T-cell (primary cell): ENCODE measurements around the gene PTGS2. TPM values are rescaled to one million over a fixed set of nuclear protein-coding genes. Genes with fewer than 3 reads are reported as not detected.

Experiments
- ATAC-seq, 4 experiments: fragments of 200-7000 bp in 3 of 4; fragments of 150-1000 bp in 1 of 4; cut with Tn5 transposase; replicated peaks in 1 of 4; 1 replicate in 3 of 4; 2 replicates in 1 of 4; pipeline ENCODE4 v1.10.0; 2021; ENCODE audit warnings: moderate library complexity in 3 of 4, mild to moderate bottlenecking in 2 of 4, moderate number of reproducible peaks in 1 of 4
- CTCF ChIA-PET, 2 donors: fragments of 300-600 bp; sonication (Branson Sonifier 250); formaldehyde crosslinking; loops; one replicate each; lab custom pipeline; 2022; ENCODE audit warnings: antibody characterized with exemption in 2 of 2; lab: Charles Lee
- POLR2A ChIA-PET, 2 donors: fragments of 300-600 bp; sonication (Branson Sonifier 250); formaldehyde crosslinking; loops; one replicate each; lab custom pipeline; 2022; ENCODE audit warnings: antibody characterized with exemption in 2 of 2; lab: Charles Lee
- DNase-seq, 35 experiments: peaks; one replicate each; pipeline versions ENCODE4 v3.0.0 to v3.0.0-alpha.2; 2013 to 2023
- H3K27ac ChIP-seq: one replicate; pipeline ENCODE4 v1.5.1; 2013; ENCODE audit warnings: low read length
- H3K27me3 ChIP-seq, 2 experiments: replicated peaks in 1 of 2; 1 replicate in 1 of 2; 2 replicates in 1 of 2; pipeline versions ENCODE4 v1.6.1 to v1.7.0; 2013; ENCODE audit warnings: low read length in 1 of 2, mixed read lengths in 1 of 2; ENCODE audit not compliant: control insufficient read depth in 2 of 2, insufficient read depth in 2 of 2; ENCODE audit errors: extremely low read depth in 1 of 2
- H3K36me3 ChIP-seq, 2 donors: 1 replicate in 1 of 2; 2 replicates in 1 of 2; pipeline versions ENCODE4 v1.6.1 to v1.7.0; 2013; ENCODE audit warnings: low read length in 1 of 2; ENCODE audit not compliant: control insufficient read depth in 2 of 2, insufficient read depth in 1 of 2; ENCODE audit errors: extremely low read depth in 1 of 2
- H3K4me1 ChIP-seq, 2 experiments: 1 replicate in 1 of 2; 2 replicates in 1 of 2; pipeline versions ENCODE4 v1.6.1 to v1.7.0; 2013; ENCODE audit warnings: low read length in 2 of 2, mixed read lengths in 1 of 2; ENCODE audit not compliant: insufficient read depth in 2 of 2, control insufficient read depth in 1 of 2; ENCODE audit errors: extremely low read depth in 1 of 2
- H3K4me3 ChIP-seq, 2 donors: 1 replicate in 1 of 2; 2 replicates in 1 of 2; pipeline versions ENCODE4 v1.5.1 to v1.7.0; 2013; ENCODE audit warnings: mild to moderate bottlenecking in 2 of 2, low read length in 1 of 2, moderate library complexity in 1 of 2; ENCODE audit not compliant: control insufficient read depth in 1 of 2; ENCODE audit errors: extremely low read depth in 1 of 2
- H3K9me3 ChIP-seq: 2 replicates; pipeline ENCODE4 v1.7.0; 2013
- H3K27ac Mint-ChIP-seq, 2 donors: one replicate each; pipeline ENCODE4 v1.8.0; 2020 to 2021; ENCODE audit warnings: mild to moderate bottlenecking in 2 of 2, mixed read lengths in 2 of 2
- H3K27me3 Mint-ChIP-seq, 2 donors: one replicate each; pipeline ENCODE4 v1.8.0; 2021 to 2022; ENCODE audit warnings: mixed read lengths in 2 of 2
- H3K36me3 Mint-ChIP-seq: one replicate; pipeline ENCODE4 v1.8.0; 2021; ENCODE audit warnings: mixed read lengths
- H3K4me1 Mint-ChIP-seq, 3 donors: one replicate each; pipeline ENCODE4 v1.8.0; 2020 to 2022; ENCODE audit warnings: mixed read lengths in 3 of 3, mild to moderate bottlenecking in 1 of 3
- H3K4me3 Mint-ChIP-seq, 3 donors: one replicate each; pipeline ENCODE4 v1.8.0; 2020 to 2022; ENCODE audit warnings: mild to moderate bottlenecking in 3 of 3, mixed read lengths in 3 of 3, moderate library complexity in 3 of 3
- H3K9me3 Mint-ChIP-seq, 3 donors: one replicate each; pipeline ENCODE4 v1.8.0; 2020 to 2022; ENCODE audit warnings: mixed read lengths in 3 of 3
- WGBS: methylation state at CpG from one replicate; pipeline ENCODE4 v1.1.5; 2013; ENCODE audit warnings: missing lambda C conversion rate; ENCODE audit not compliant: insufficient coverage; 5-methylcytosine and 5-hydroxymethylcytosine counted together
- total RNA-seq, 35 experiments: library from RNA in 6 of 35; stranded (reverse) in 6 of 35; fragments of 120-200 nt in 1 of 35; gene quantifications; one replicate each; pipeline versions ENCODE4 v1.2.1 to v1.2.4 and lab custom pipeline; 2013 to 2026

PTGS2 gene
- total RNA-seq, 5 donors from 2014 or later (not counting 1 experiment from before 2014, with no cell fraction given), result 0.20 to 0.38 (median 0.23) TPM; not detected in 2

DNA sequence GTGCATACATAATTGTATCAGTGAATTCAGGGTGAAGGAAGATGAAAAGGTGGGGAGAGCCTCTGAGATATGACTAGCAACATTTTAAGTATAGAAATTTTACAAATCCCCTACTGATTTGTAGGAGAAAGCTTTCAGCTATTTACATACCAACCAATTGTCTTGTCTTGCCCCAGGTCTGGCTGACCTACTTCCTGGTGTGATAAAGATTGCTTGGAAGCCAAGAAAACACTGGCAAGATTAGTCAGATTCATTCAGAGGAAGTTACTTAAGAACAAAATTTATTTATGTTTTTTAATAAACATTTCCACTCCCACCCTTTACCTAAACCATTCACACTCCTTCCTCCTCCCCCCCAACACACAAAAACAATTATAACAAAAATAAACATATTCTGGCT, 17.5 kb downstream of the PTGS2 start:
- DNase-seq, result no peak
- H3K4me1 Mint-ChIP-seq, result no peaks in the 10 kb centered on the region
- H3K27me3 Mint-ChIP-seq, result peaks cover 0 to 8% of the 10 kb centered on the region in 2 donors
- H3K9me3 ChIP-seq, result no peaks in the 10 kb centered on the region
- ATAC-seq, result no peak
- no peak overlapping the region for H3K27ac ChIP-seq
- ChIA-PET POLR2A (no interaction called here), CTCF (no interaction called here)
- peaks cover 0 to 5% (median 0%) of the 10 kb centered on the region in 3 donors for H3K9me3 Mint-ChIP-seq
- H3K36me3 ChIP-seq, result no peaks in the 10 kb centered on the region
- H3K4me3 Mint-ChIP-seq, result no peak overlapping the region
- H3K36me3 Mint-ChIP-seq, result no peaks in the 10 kb centered on the region
- H3K4me3 ChIP-seq, result no peak overlapping the region
- H3K27me3 ChIP-seq, result no peaks in the 10 kb centered on the region
- H3K4me1 ChIP-seq, result no peaks in the 10 kb centered on the region
- no peak overlapping the region for H3K27ac Mint-ChIP-seq

DNA sequence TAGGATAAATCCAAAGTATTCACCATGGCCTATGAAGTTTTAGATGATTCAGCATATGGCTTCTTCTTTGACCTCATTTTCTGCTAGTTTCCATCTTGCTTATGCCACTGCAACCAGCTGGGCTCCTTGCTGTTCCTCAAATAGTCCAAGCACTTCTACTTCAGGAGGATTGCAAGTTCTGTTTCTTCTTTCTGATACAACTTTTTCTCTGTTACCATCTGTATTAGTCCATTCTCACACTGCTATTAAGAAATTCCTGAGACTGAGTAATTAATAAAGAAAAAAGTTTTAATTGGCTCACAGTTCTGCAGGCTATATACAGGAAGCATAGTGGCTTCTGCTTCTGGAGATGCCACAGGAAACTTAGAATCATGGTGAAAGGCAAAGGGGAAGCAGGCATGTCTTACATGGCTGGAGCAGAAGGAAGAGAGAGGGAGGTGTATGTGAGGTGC, 20.3 kb downstream of the PTGS2 start:
- Mint-ChIP-seq H3K4me1 (no peaks in the 10 kb centered on the region), H3K27me3 (peaks cover 0 to 4% of the 10 kb centered on the region in 2 donors), H3K9me3 (peaks cover 0 to 5% (median 0%) of the 10 kb centered on the region in 3 donors), H3K27ac (no peak overlapping the region), H3K4me3 (no peak overlapping the region), H3K36me3 (no peaks in the 10 kb centered on the region)
- no peaks in the 10 kb centered on the region for H3K36me3 ChIP-seq
- no peaks in the 10 kb centered on the region for H3K4me1 ChIP-seq
- no peaks in the 10 kb centered on the region for H3K9me3 ChIP-seq
- CTCF ChIA-PET, result no interaction called here
- no peak for DNase-seq
- POLR2A ChIA-PET, result no interaction called here
- no peak for ATAC-seq
- no peak overlapping the region for H3K27ac ChIP-seq
- no peaks in the 10 kb centered on the region for H3K27me3 ChIP-seq
- no peak overlapping the region for H3K4me3 ChIP-seq

DNA sequence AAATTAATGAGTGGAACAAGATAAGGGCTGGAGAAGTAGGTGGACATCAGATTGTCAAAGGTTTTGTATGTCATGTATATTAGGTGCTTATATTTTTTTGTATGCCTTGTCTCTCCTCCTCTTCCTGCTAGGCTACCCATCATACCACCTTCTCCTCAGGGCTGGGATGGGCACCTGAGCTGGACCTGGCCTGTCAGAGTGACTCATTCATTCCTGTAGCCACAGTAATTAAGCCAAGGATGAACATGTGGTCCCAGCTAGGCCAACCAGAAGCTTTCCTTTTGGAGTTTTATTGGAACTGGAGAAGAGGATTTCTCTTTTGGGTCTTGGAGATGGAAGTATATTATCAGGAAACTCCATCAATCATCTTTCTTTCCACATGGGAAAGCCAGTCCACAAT, 21.2 kb downstream of the PTGS2 start:
- ChIA-PET CTCF (interaction anchor here in 1 of 2 donors (1.2 kb wide), 1 partner anchor 9 kb away, joined by 3 read pairs; no protein-coding TSS in a partner anchor), POLR2A (no interaction called here)
- Mint-ChIP-seq H3K27me3 (peaks cover 2 to 8% of the 10 kb centered on the region in 2 donors), H3K36me3 (no peaks in the 10 kb centered on the region), H3K9me3 (peaks cover 0 to 5% (median 0%) of the 10 kb centered on the region in 3 donors), H3K4me3 (no peak overlapping the region), H3K27ac (no peak overlapping the region), H3K4me1 (no peaks in the 10 kb centered on the region)
- H3K4me3 ChIP-seq, result no peak overlapping the region
- H3K36me3 ChIP-seq, result no peaks in the 10 kb centered on the region
- H3K4me1 ChIP-seq, result no peaks in the 10 kb centered on the region
- H3K27ac ChIP-seq, result no peak overlapping the region
- H3K9me3 ChIP-seq, result no peaks in the 10 kb centered on the region
- ATAC-seq (no peak), DNase-seq (no peak)
- H3K27me3 ChIP-seq, result no peaks in the 10 kb centered on the region

GRCh38 chr1:186657481-186657880, 22.7 kb downstream of the PTGS2 start:
- ChIA-PET POLR2A (no interaction called here), CTCF (no interaction called here)
- H3K36me3 Mint-ChIP-seq, result no peaks in the 10 kb centered on the region
- no peak overlapping the region for H3K4me3 Mint-ChIP-seq
- no peaks in the 10 kb centered on the region for H3K9me3 ChIP-seq
- no peaks in the 10 kb centered on the region for H3K4me1 Mint-ChIP-seq
- no peaks in the 10 kb centered on the region for H3K4me1 ChIP-seq
- H3K9me3 Mint-ChIP-seq, result peaks cover 0 to 5% (median 0%) of the 10 kb centered on the region in 3 donors
- no peaks in the 10 kb centered on the region for H3K36me3 ChIP-seq
- peaks cover 7 to 12% of the 10 kb centered on the region in 2 donors for H3K27me3 Mint-ChIP-seq
- WGBS, result no CpG with 5 or more reads among the region's 2 CpGs
- H3K27ac Mint-ChIP-seq, result no peak overlapping the region
- ATAC-seq (no peak), DNase-seq (no peak)
- no peaks in the 10 kb centered on the region for H3K27me3 ChIP-seq
- H3K27ac ChIP-seq, result no peak overlapping the region
- no peak overlapping the region for H3K4me3 ChIP-seq

DNA sequence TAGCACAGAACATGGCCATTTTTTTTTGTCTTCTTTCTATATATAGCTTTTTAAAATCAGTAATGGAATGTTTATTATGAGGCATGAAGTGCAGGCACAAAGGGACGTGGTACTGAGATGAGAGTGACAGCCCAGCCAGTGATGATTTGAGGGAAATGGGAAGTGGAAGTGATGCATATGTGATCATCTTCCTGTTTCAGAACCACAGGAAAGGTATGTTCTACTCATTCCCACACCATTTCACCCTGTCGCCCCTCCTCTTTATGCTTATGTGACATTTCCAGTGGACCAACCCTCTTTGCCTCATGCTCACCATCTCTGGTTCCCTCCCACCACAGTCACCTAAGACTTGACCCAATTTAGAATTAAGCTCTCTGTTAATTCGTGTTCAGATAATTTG, 24.3 kb downstream of the PTGS2 start:
- ChIA-PET POLR2A (no interaction called here), CTCF (no interaction called here)
- H3K4me1 Mint-ChIP-seq, result no peaks in the 10 kb centered on the region
- H3K36me3 Mint-ChIP-seq, result no peaks in the 10 kb centered on the region
- H3K27ac ChIP-seq, result no peak overlapping the region
- no peak for ATAC-seq
- DNase-seq, result peak in 1 of 35 experiments; percentile 7
- H3K36me3 ChIP-seq, result no peaks in the 10 kb centered on the region
- peaks cover 7 to 12% of the 10 kb centered on the region in 2 donors for H3K27me3 Mint-ChIP-seq
- no peaks in the 10 kb centered on the region for H3K4me1 ChIP-seq
- no peaks in the 10 kb centered on the region for H3K9me3 ChIP-seq
- H3K4me3 Mint-ChIP-seq, result no peak overlapping the region
- no peak overlapping the region for H3K4me3 ChIP-seq
- no peak overlapping the region for H3K27ac Mint-ChIP-seq
- WGBS, result 80% methylated on average over 1 of the region's 3 CpGs
- H3K9me3 Mint-ChIP-seq, result peaks cover 0 to 5% (median 0%) of the 10 kb centered on the region in 3 donors
- no peaks in the 10 kb centered on the region for H3K27me3 ChIP-seq

GRCh38 chr1:186654741-186655140, 25.5 kb downstream of the PTGS2 start:
- CTCF ChIA-PET, result no interaction called here
- POLR2A ChIA-PET, result no interaction called here

GRCh38 chr1:186653312-186653711, 26.9 kb downstream of the PTGS2 start:
- Histone ChIP-seq H3K27me3 (no peaks in the 10 kb centered on the region), H3K4me3 (no peak overlapping the region), H3K9me3 (no peaks in the 10 kb centered on the region), H3K36me3 (no peaks in the 10 kb centered on the region), H3K27ac (no peak overlapping the region), H3K4me1 (no peaks in the 10 kb centered on the region)
- DNase-seq, result no peak
- Mint-ChIP-seq H3K9me3 (peaks cover 0 to 5% (median 0%) of the 10 kb centered on the region in 3 donors), H3K36me3 (no peaks in the 10 kb centered on the region), H3K27ac (no peak overlapping the region), H3K27me3 (peaks cover 7 to 12% of the 10 kb centered on the region in 2 donors), H3K4me1 (no peaks in the 10 kb centered on the region), H3K4me3 (no peak overlapping the region)
- POLR2A ChIA-PET, result no interaction called here
- CTCF ChIA-PET, result no interaction called here
- WGBS, result 81% methylated on average over 2 of the region's 2 CpGs
- no peak for ATAC-seq

More at GRCh38 chr1:186654741-186655140, 25.5 kb downstream of the PTGS2 start:
- H3K36me3 ChIP-seq, result no peaks in the 10 kb centered on the region
- DNase-seq (no peak), ATAC-seq (no peak)
- no peak overlapping the region for H3K4me3 ChIP-seq
- H3K27me3 Mint-ChIP-seq, result peaks cover 7 to 12% of the 10 kb centered on the region in 2 donors
- H3K9me3 Mint-ChIP-seq, result peaks cover 0 to 5% (median 0%) of the 10 kb centered on the region in 3 donors
- no peak overlapping the region for H3K4me3 Mint-ChIP-seq
- no peak overlapping the region for H3K27ac Mint-ChIP-seq
- no peaks in the 10 kb centered on the region for H3K4me1 Mint-ChIP-seq
- H3K9me3 ChIP-seq, result no peaks in the 10 kb centered on the region
- no peaks in the 10 kb centered on the region for H3K27me3 ChIP-seq
- no peaks in the 10 kb centered on the region for H3K36me3 Mint-ChIP-seq
- no peak overlapping the region for H3K27ac ChIP-seq
- no peaks in the 10 kb centered on the region for H3K4me1 ChIP-seq
- WGBS, result no CpG with 5 or more reads among the region's 3 CpGs
